ENCODE measurements around the gene FAM193B. TPM values are rescaled to one million over a fixed set of nuclear protein-coding genes. Genes with fewer than 3 reads are reported as not detected.
A peak's percentile ranks its signal among the peaks of the same experiment; 100 is the strongest.

Gene FAM193B
- polyA plus RNA-seq, 3 donors = 1.6 to 216 (median 1.9) TPM

DNA sequence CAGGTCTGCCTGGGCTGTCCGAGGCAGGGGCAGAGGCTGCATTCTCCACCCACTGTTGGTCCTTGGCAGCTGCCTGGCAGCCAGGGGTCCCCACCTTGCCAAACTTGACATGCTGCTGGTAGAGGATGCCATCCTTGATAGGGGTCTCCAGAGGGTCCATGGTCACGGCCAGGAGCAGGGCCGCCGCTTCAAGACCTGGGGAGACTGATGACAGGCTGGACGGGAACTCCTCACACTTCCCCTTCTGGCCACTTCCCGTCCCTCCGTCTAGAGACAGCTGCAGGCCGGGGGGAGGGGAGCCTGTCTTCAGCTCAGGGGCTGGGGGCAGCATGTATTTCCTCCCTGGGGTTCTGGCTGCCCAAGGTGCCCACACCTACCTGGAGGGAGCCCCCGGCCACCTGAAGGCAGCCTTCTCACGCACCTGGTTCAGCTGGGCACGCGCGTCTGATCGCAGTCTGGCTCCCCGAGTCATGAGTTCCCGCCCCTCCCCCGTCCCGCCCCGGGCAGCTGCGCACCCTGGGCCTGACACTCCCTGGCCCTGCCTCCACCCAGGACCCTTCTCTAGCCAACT lies 44.9 kb downstream of the FAM193B start, which contains the start of gene DOK3:
TSS of gene DOK3 (minus strand) at position 446 of the 571 bp plus-strand sequence. CDS start at position 160, 286 bp downstream.
- H2AFZ ChIP-seq (ENCODE audit: insufficient read depth, low read depth, low read length, poor library complexity, severe bottlenecking) = peak within 1 kb of the TSS; percentile 27
- Mint-ChIP-seq H3K36me3 (peaks cover 52 to 75% of the 10 kb centered on the region in 2 donors), H3K4me1 (peaks cover 49% of the 10 kb centered on the region), H3K9me3 (peaks cover 0 to 5% (median 0%) of the 10 kb centered on the region in 7 donors), H3K4me3 (peak within 1 kb of the TSS; percentile 98 to 99), H3K27ac (peak within 1 kb of the TSS; percentile 99 to 100 (median 99)), H3K27me3 (ENCODE audit: low read depth in 3 of 3) (peaks cover 0 to 9% (median 3%) of the 10 kb centered on the region in 3 donors)
- H3K79me2 ChIP-seq (ENCODE audit: insufficient read depth, low read length) = peaks cover 73% of the 10 kb centered on the region
- intact Hi-C loops (cut with micrococcal nuclease) = loop anchor here in 1 of 2 donors (2.0 to 10.0 kb wide), 2 partner anchors 15 to 195 kb away; partner anchors contain the start of gene MXD3
- peak within 1 kb of the TSS; percentile 99 for H3K9ac ChIP-seq (ENCODE audit: insufficient read depth, low read length, poor library complexity, severe bottlenecking)
- H3K27me3 ChIP-seq (ENCODE audit: control insufficient read depth in 2 of 2, insufficient read depth in 2 of 2, low read length in 2 of 2) = no peaks in the 10 kb centered on the region
- TF ChIP-seq, protein P1, sequence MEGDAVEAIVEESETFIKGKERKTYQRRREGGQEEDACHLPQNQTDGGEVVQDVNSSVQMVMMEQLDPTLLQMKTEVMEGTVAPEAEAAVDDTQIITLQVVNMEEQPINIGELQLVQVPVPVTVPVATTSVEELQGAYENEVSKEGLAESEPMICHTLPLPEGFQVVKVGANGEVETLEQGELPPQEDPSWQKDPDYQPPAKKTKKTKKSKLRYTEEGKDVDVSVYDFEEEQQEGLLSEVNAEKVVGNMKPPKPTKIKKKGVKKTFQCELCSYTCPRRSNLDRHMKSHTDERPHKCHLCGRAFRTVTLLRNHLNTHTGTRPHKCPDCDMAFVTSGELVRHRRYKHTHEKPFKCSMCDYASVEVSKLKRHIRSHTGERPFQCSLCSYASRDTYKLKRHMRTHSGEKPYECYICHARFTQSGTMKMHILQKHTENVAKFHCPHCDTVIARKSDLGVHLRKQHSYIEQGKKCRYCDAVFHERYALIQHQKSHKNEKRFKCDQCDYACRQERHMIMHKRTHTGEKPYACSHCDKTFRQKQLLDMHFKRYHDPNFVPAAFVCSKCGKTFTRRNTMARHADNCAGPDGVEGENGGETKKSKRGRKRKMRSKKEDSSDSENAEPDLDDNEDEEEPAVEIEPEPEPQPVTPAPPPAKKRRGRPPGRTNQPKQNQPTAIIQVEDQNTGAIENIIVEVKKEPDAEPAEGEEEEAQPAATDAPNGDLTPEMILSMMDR (IDR thresholded peaks at IDR 0.05) = no peak
- H3K27ac ChIP-seq (ENCODE audit: low read depth in 1 of 2, low read length in 2 of 2) = peak within 1 kb of the TSS; percentile 98 to 100
- H3K4me2 ChIP-seq (replicated peaks; ENCODE audit: extremely low read depth, low read length, poor library complexity, severe bottlenecking) = peak within 1 kb of the TSS; percentile 99
- H3K4me1 ChIP-seq (ENCODE audit: control insufficient read depth in 1 of 2, insufficient read depth in 2 of 2, low read length in 2 of 2) = peaks cover 49 to 70% of the 10 kb centered on the region in 2 donors
- peaks cover 49% of the 10 kb centered on the region for H4K20me1 ChIP-seq (ENCODE audit: insufficient read depth, low read length)
- peak within 1 kb of the TSS; percentile 82 to 100 (median 96) for H3K4me3 ChIP-seq (replicated peaks in 1 of 3; ENCODE audit: low read depth in 2 of 3, low read length in 3 of 3)
- no peaks in the 10 kb centered on the region for H3K9me3 ChIP-seq (replicated peaks in 1 of 2; ENCODE audit: control insufficient read depth in 1 of 2, insufficient read depth in 1 of 2, low read length in 2 of 2)
- H3K36me3 ChIP-seq (replicated peaks in 1 of 2; ENCODE audit: control insufficient read depth in 1 of 2, insufficient read depth in 2 of 2, low read length in 2 of 2) = peaks cover 45 to 54% of the 10 kb centered on the region in 2 donors
- DNase-seq = peak; percentile 81 to 86 (median 86)
- WGBS (ENCODE audit: insufficient coverage) = 0% methylated on average over 17 of the region's 20 CpGs

GRCh38 chr5:177508837-177509236 lies 45.5 kb downstream of the FAM193B start:
- H3K27ac ChIP-seq (ENCODE audit: low read depth in 1 of 2, low read length in 2 of 2) = peak overlapping the region; percentile 98 to 100
- H3K4me2 ChIP-seq (replicated peaks; ENCODE audit: extremely low read depth, low read length, poor library complexity, severe bottlenecking) = peak overlapping the region; percentile 99
- H3K9ac ChIP-seq (ENCODE audit: insufficient read depth, low read length, poor library complexity, severe bottlenecking) = peak overlapping the region; percentile 99
- peaks cover 55 to 76% of the 10 kb centered on the region in 2 donors for H3K4me1 ChIP-seq (ENCODE audit: control insufficient read depth in 1 of 2, insufficient read depth in 2 of 2, low read length in 2 of 2)
- intact Hi-C loops (cut with micrococcal nuclease) = loop anchor here in 1 of 2 donors (2.0 to 10.0 kb wide), 2 partner anchors 14 to 194 kb away; partner anchors contain the start of gene MXD3
- H3K4me3 ChIP-seq (replicated peaks in 1 of 3; ENCODE audit: low read depth in 2 of 3, low read length in 3 of 3) = peak overlapping the region; percentile 82 to 100 (median 96)
- Mint-ChIP-seq H3K36me3 (peaks cover 50 to 75% of the 10 kb centered on the region in 2 donors), H3K27ac (peak overlapping the region; percentile 99 to 100 (median 99)), H3K4me3 (peak overlapping the region; percentile 98 to 99), H3K9me3 (peaks cover 0 to 5% (median 0%) of the 10 kb centered on the region in 7 donors), H3K4me1 (peaks cover 51% of the 10 kb centered on the region), H3K27me3 (ENCODE audit: low read depth in 3 of 3) (peaks cover 0 to 8% (median 3%) of the 10 kb centered on the region in 3 donors)
- TF ChIP-seq, protein P1 (IDR thresholded peaks at IDR 0.05) = no peak
- H3K27me3 ChIP-seq (ENCODE audit: control insufficient read depth in 2 of 2, insufficient read depth in 2 of 2, low read length in 2 of 2) = no peaks in the 10 kb centered on the region
- peak overlapping the region; percentile 27 for H2AFZ ChIP-seq (ENCODE audit: insufficient read depth, low read depth, low read length, poor library complexity, severe bottlenecking)
- DNase-seq = peak in 1 of 3 donors; percentile 24
- peaks cover 50% of the 10 kb centered on the region for H4K20me1 ChIP-seq (ENCODE audit: insufficient read depth, low read length)
- H3K9me3 ChIP-seq (replicated peaks in 1 of 2; ENCODE audit: control insufficient read depth in 1 of 2, insufficient read depth in 1 of 2, low read length in 2 of 2) = no peaks in the 10 kb centered on the region
- H3K79me2 ChIP-seq (ENCODE audit: insufficient read depth, low read length) = peaks cover 67% of the 10 kb centered on the region
- 0% methylated on average over 3 of the region's 8 CpGs for WGBS (ENCODE audit: insufficient coverage)
- H3K36me3 ChIP-seq (replicated peaks in 1 of 2; ENCODE audit: control insufficient read depth in 1 of 2, insufficient read depth in 2 of 2, low read length in 2 of 2) = peaks cover 45 to 54% of the 10 kb centered on the region in 2 donors

Measured in CD14-positive monocyte (primary cell).